ENCODE data around the gene MAP7.

The MAP7 gene

GRCh38 chr6:136517582-136517981 is 32.6 kb downstream of the MAP7 start:
- no peak for DNase-seq (ENCODE audit: low spot score)

GRCh38 chr6:136517002-136517401 is 33.2 kb downstream of the MAP7 start:
- TF ChIP-seq CTCF (IDR thresholded peaks at IDR 0.05) = no peak
- DNase-seq (ENCODE audit: low spot score) = no peak
- H3K27ac ChIP-seq = no peak overlapping the region
- H3K4me3 ChIP-seq = no peak overlapping the region

More at GRCh38 chr6:136517582-136517981, 32.6 kb downstream of the MAP7 start:
- no peak overlapping the region for H3K27ac ChIP-seq
- H3K4me3 ChIP-seq = no peak overlapping the region
- TF ChIP-seq CTCF (IDR thresholded peaks at IDR 0.05) = no peak

GRCh38 chr6:136514591-136514990 is 35.6 kb downstream of the MAP7 start:
- no peak for TF ChIP-seq CTCF (IDR thresholded peaks at IDR 0.05)
- no peak overlapping the region for H3K27ac ChIP-seq
- no peak for DNase-seq (ENCODE audit: low spot score)

GRCh38 chr6:136511926-136512325 is 38.3 kb downstream of the MAP7 start:
- TF ChIP-seq CTCF (IDR thresholded peaks at IDR 0.05) = no peak
- Histone ChIP-seq H3K27ac (no peak overlapping the region), H3K4me3 (no peak overlapping the region)
- DNase-seq (ENCODE audit: low spot score) = no peak

More at GRCh38 chr6:136514591-136514990, 35.6 kb downstream of the MAP7 start:
- no peak overlapping the region for H3K4me3 ChIP-seq

- no peak overlapping the region for H3K4me3 ChIP-seq
- no peak for DNase-seq (ENCODE audit: low spot score)
- no peak overlapping the region for H3K27ac ChIP-seq
- TF ChIP-seq CTCF (IDR thresholded peaks at IDR 0.05) = no peak
These were observed 38.8 kb downstream of the MAP7 start for GRCh38 chr6:136511397-136511796.

GRCh38 chr6:136510782-136511181 is 39.4 kb downstream of the MAP7 start:
- DNase-seq (ENCODE audit: low spot score) = no peak
- TF ChIP-seq CTCF (IDR thresholded peaks at IDR 0.05) = no peak
- Histone ChIP-seq H3K27ac (no peak overlapping the region), H3K4me3 (no peak overlapping the region)

- TF ChIP-seq CTCF (IDR thresholded peaks at IDR 0.05) = no peak
These were observed 39.9 kb downstream of the MAP7 start for GRCh38 chr6:136510299-136510698.

More at GRCh38 chr6:136510299-136510698, 39.9 kb downstream of the MAP7 start:
- Histone ChIP-seq H3K4me3 (no peak overlapping the region), H3K27ac (no peak overlapping the region)
- DNase-seq (ENCODE audit: low spot score) = no peak

Measured in coronary artery (tissue), 2 donors.